Fibroblast of the conjunctiva (primary cell): ENCODE data around the gene S100A10.

Experiments used
- DNase-seq: peaks from one replicate; pipeline ENCODE4 v3.0.0-alpha.2; 2010; ENCODE audit warnings: low read depth

Gene S100A10

GRCh38 chr1:151964510-151964909 is 29.1 kb downstream of the S100A10 start:
- no peak for DNase-seq

GRCh38 chr1:151963288-151963687 is 30.4 kb downstream of the S100A10 start:
- DNase-seq: no peak

- DNase-seq: no peak
These were observed 31.8 kb downstream of the S100A10 start for GRCh38 chr1:151961833-151962232.

GRCh38 chr1:151960780-151961513 is 32.7 kb downstream of the S100A10 start:
- no peak for DNase-seq

GRCh38 chr1:151958959-151959358 is 34.7 kb downstream of the S100A10 start:
- DNase-seq: no peak

- no peak for DNase-seq
These were observed 36.6 kb downstream of the S100A10 start for GRCh38 chr1:151956957-151957497.

GRCh38 chr1:151953409-151954094 is 40.1 kb downstream of the S100A10 start:
- DNase-seq: no peak

GRCh38 chr1:151952811-151953210 is 40.8 kb downstream of the S100A10 start:
- DNase-seq: no peak

- DNase-seq: no peak
These were observed 44.1 kb downstream of the S100A10 start for GRCh38 chr1:151949371-151950193.

- no peak for DNase-seq
These were observed 45.2 kb downstream of the S100A10 start for GRCh38 chr1:151948506-151948905.

- DNase-seq: no peak
These were observed 46.5 kb downstream of the S100A10 start for GRCh38 chr1:151947140-151947539.

GRCh38 chr1:151945725-151946722 is 47.6 kb downstream of the S100A10 start:
- peak; percentile 99 for DNase-seq

GRCh38 chr1:151944857-151945575 is 48.6 kb downstream of the S100A10 start:
- DNase-seq: no peak

GRCh38 chr1:151944126-151944856 is 49.4 kb downstream of the S100A10 start:
- no peak for DNase-seq

- DNase-seq: no peak
These were observed 50.1 kb downstream of the S100A10 start for GRCh38 chr1:151943591-151943990.

- no peak for DNase-seq
These were observed 50.8 kb downstream of the S100A10 start for GRCh38 chr1:151942882-151943281.

GRCh38 chr1:151940541-151940940 is 53.1 kb downstream of the S100A10 start:
- no peak for DNase-seq

- DNase-seq: no peak
These were observed 53.9 kb downstream of the S100A10 start for GRCh38 chr1:151939779-151940178.

GRCh38 chr1:151939141-151939540 is 54.5 kb downstream of the S100A10 start:
- DNase-seq: no peak

- no peak for DNase-seq
These were observed 57.0 kb downstream of the S100A10 start for GRCh38 chr1:151936653-151937052.
